ENCODE data around the gene DOK3. TPM values are rescaled to one million over a fixed set of nuclear protein-coding genes. Genes with fewer than 3 reads are reported as not detected.

The DOK3 gene
- total and polyA plus RNA-seq, 10 of the 15 experiments (the other 5 are each of a cell fraction or from before 2014, with no cell fraction given), result 6.6 to 107 (median 52.1) TPM

GRCh38 chr5:177537389-177538361 lies 28.0 kb upstream of the DOK3 start (continued):
- no peak for TF ChIP-seq TCF7 (IDR thresholded peaks at IDR 0.05; ENCODE audit: borderline replicate concordance)

GRCh38 chr5:177536386-177536785 lies 26.8 kb upstream of the DOK3 start:
- SMC1A ChIA-PET (ENCODE audit: uncharacterized antibody, unreplicated experiment), result no interaction called here

More at GRCh38 chr5:177536386-177536785, 26.8 kb upstream of the DOK3 start:
- H3K9ac ChIP-seq (ENCODE audit: control insufficient read depth, insufficient read depth, low read length), result no peak overlapping the region
- no peak overlapping the region for H3K4me2 ChIP-seq (ENCODE audit: control insufficient read depth, insufficient read depth)
- in situ Hi-C loops (cut with MboI) (no loop called here), intact Hi-C loops (cut with micrococcal nuclease; ENCODE audit: unreplicated experiment) (no loop called here)
- BruUV-seq (replicated peaks), result no TSS peak
- FAIRE-seq (no peak), ATAC-seq (no peak), DNase-seq (ENCODE audit: low read depth, low spot score) (no peak)
- peaks cover 14 to 32% of the 10 kb centered on the region in 2 experiments for H3K36me3 ChIP-seq (ENCODE audit: control insufficient read depth in 2 of 2, insufficient read depth in 2 of 2, low read length in 1 of 2)
- no peak for TF ChIP-seq MXI1 (IDR thresholded peaks at IDR 0.05; ENCODE audit: low read depth, low read length)
- no peak for TF ChIP-seq PAX8 (IDR thresholded peaks at IDR 0.05)
- no peak for TF ChIP-seq MEF2B (IDR thresholded peaks at IDR 0.05; ENCODE audit: partially characterized antibody, poor library complexity, severe bottlenecking)
- TF ChIP-seq SUZ12 (IDR thresholded peaks at IDR 0.05; ENCODE audit: unreplicated experiment), result no peak
- no peak for TF ChIP-seq SPI1 (IDR thresholded peaks at IDR 0.05; ENCODE audit: borderline replicate concordance, insufficient read depth, low read depth, low read length)
- no peak for TF ChIP-seq RAD51 (IDR thresholded peaks at IDR 0.05)
- no peak for TF ChIP-seq IRF5 (IDR thresholded peaks at IDR 0.05; ENCODE audit: borderline replicate concordance)
- no peak for TF ChIP-seq SMARCA5 (IDR thresholded peaks at IDR 0.05)
- H3K79me2 ChIP-seq (ENCODE audit: control insufficient read depth, insufficient read depth, low read length), result no peaks in the 10 kb centered on the region
- no peaks in the 10 kb centered on the region for H4K20me1 ChIP-seq (ENCODE audit: control insufficient read depth, insufficient read depth)
- CTCF ChIA-PET, result interaction anchor here (0.5 kb wide), 1 partner anchor 839 kb away, joined by 3 read pairs; no protein-coding TSS in a partner anchor
- 81% methylated on average over 10 of the region's 10 CpGs for WGBS (ENCODE audit: insufficient coverage, insufficient replicate concordance, low lambda C conversion rate, missing lambda C conversion rate)
- no peaks in the 10 kb centered on the region for H3K9me3 ChIP-seq (replicated peaks; ENCODE audit: control insufficient read depth, insufficient read depth, low read length)
- H3K27me3 ChIP-seq (replicated peaks in 1 of 2; ENCODE audit: control insufficient read depth in 2 of 2, insufficient read depth in 2 of 2, low read length in 1 of 2), result no peaks in the 10 kb centered on the region
- H3K4me1 ChIP-seq (ENCODE audit: control insufficient read depth, insufficient read depth, low read length), result no peaks in the 10 kb centered on the region
- RAD21 ChIA-PET (ENCODE audit: unreplicated experiment), result no interaction called here
- no peak overlapping the region for H2AFZ ChIP-seq (ENCODE audit: control insufficient read depth, low read depth, low read length)
- POLR2A ChIA-PET, result interaction anchor here (1.0 kb wide), 1 partner anchor 19 kb away, joined by 3 read pairs; no protein-coding TSS in a partner anchor
- no peak overlapping the region for H3K27ac ChIP-seq (ENCODE audit: control insufficient read depth, insufficient read depth)
- H3K4me3 ChIP-seq, result no peak overlapping the region

Data from GM12878 (cell line).